PC-3 (cell line): ENCODE measurements around the gene TSHZ2. TPM values are rescaled to one million over a fixed set of nuclear protein-coding genes. Genes with fewer than 3 reads are reported as not detected.

Source experiments
- ATAC-seq: fragments of 200-7000 bp; cut with Tn5 transposase; 2 replicates; pipeline ENCODE4 v1.9.1; 2020; ENCODE audit warnings: mild to moderate bottlenecking, moderate library complexity
- BruUV-seq: library from RNA; stranded (reverse); fragments of 400-500 nt; replicated peaks from 2 replicates; lab custom pipeline; 2021; lab: Mats Ljungman, UMichigan
- CTCF ChIA-PET: fragments of 300-600 bp; sonication (Branson Sonifier 250); formaldehyde crosslinking; loops from one replicate; lab custom pipeline; 2022; ENCODE audit warnings: antibody characterized with exemption; lab: Charles Lee
- POLR2A ChIA-PET: fragments of 300-600 bp; sonication (Branson Sonifier 250); formaldehyde crosslinking; loops from one replicate; lab custom pipeline; 2022; ENCODE audit warnings: antibody characterized with exemption; ENCODE audit not compliant: unreplicated experiment; lab: Charles Lee
- DNase-seq: peaks from one replicate; pipeline ENCODE4 v3.0.0-alpha.2; 2015
- H2AFZ ChIP-seq: fragments of 300-600 bp; sonication (generic); 2 replicates; pipeline ENCODE4 v1.6.0; 2016; ENCODE audit warnings: antibody characterized with exemption, low read length
- H3F3A ChIP-seq: fragments of 300-600 bp; sonication (generic); one replicate; pipeline ENCODE4 v1.6.0; 2017; ENCODE audit warnings: antibody characterized with exemption, low read length, control low read depth, mild to moderate bottlenecking; ENCODE audit not compliant: unreplicated experiment
- H3K27ac ChIP-seq: fragments of 300-600 bp; sonication (generic); 2 replicates; pipeline ENCODE4 v1.5.1; 2016; ENCODE audit warnings: mild to moderate bottlenecking, low read length
- H3K27me3 ChIP-seq: fragments of 300-600 bp; sonication (generic); 2 replicates; pipeline ENCODE4 v1.6.1; 2016; ENCODE audit warnings: low read length, mixed read lengths
- H3K36me3 ChIP-seq: fragments of 300-600 bp; sonication (generic); 2 replicates; pipeline ENCODE4 v1.6.1; 2016; ENCODE audit warnings: low read depth, mixed run types, low read length, mixed read lengths
- H3K4me1 ChIP-seq: fragments of 300-600 bp; sonication (generic); 2 replicates; pipeline ENCODE4 v1.5.1; 2016; ENCODE audit warnings: low read length; ENCODE audit not compliant: insufficient read depth
- H3K4me2 ChIP-seq: fragments of 300-600 bp; sonication (generic); 2 replicates; pipeline ENCODE4 v1.6.0; 2016; ENCODE audit warnings: low read length
- H3K4me3 ChIP-seq: fragments of 300-600 bp; sonication (generic); 2 replicates; pipeline ENCODE4 v1.5.1; 2016; ENCODE audit warnings: mild to moderate bottlenecking, low read length, mixed read lengths
- H3K79me2 ChIP-seq: fragments of 300-600 bp; sonication (generic); 2 replicates; pipeline ENCODE4 v1.6.1; 2017; ENCODE audit warnings: low read length, mixed read lengths
- H3K9ac ChIP-seq: fragments of 300-600 bp; sonication (generic); 2 replicates; pipeline ENCODE4 v1.6.0; 2016; ENCODE audit warnings: mild to moderate bottlenecking, low read length
- H3K9me2 ChIP-seq: fragments of 300-600 bp; sonication (generic); replicated peaks from 2 replicates; pipeline ENCODE4 v1.6.1; 2016; ENCODE audit warnings: mixed run types, low read length, mixed read lengths
- H3K9me3 ChIP-seq: fragments of 300-600 bp; sonication (generic); 2 replicates; pipeline ENCODE4 v1.6.1; 2016; ENCODE audit warnings: low read length, mixed read lengths
- H4K20me1 ChIP-seq: fragments of 300-600 bp; sonication (generic); 2 replicates; pipeline ENCODE4 v1.6.1; 2016; ENCODE audit warnings: low read length, mixed read lengths
- CTCF ChIP-seq: fragments of 300-600 bp; sonication (generic); conservative IDR thresholded peaks from 2 replicates; pipeline ENCODE4 v1.5.1; 2017; ENCODE audit warnings: antibody characterized with exemption, low read depth, mild to moderate bottlenecking, low read length
- EZH2 ChIP-seq: fragments of 300-600 bp; sonication (generic); IDR thresholded peaks from one replicate; pipeline ENCODE4 v1.6.1; 2017; ENCODE audit warnings: antibody characterized with exemption, mild to moderate bottlenecking, low read length; ENCODE audit not compliant: unreplicated experiment
- EZH2phosphoT487 ChIP-seq: fragments of 300-600 bp; sonication (generic); IDR thresholded peaks from 2 replicates; pipeline ENCODE4 v1.6.1; 2018; ENCODE audit warnings: mild to moderate bottlenecking, antibody characterized with exemption, low read length, borderline replicate concordance
- intact Hi-C: fragments of 100-400 bp; cut with micrococcal nuclease; formaldehyde crosslinking; loops from 2 replicates; pipeline ENCODE4 v1.9.0; 2023
- total RNA-seq: library from RNA; depleted of rRNA; stranded (reverse); fragments of >200 nt; gene quantifications from 2 replicates; pipeline ENCODE4 v1.2.3, GENCODE V29; 2014

Gene TSHZ2
- total RNA-seq, 1 experiment from 2014 or later: not detected

DNA sequence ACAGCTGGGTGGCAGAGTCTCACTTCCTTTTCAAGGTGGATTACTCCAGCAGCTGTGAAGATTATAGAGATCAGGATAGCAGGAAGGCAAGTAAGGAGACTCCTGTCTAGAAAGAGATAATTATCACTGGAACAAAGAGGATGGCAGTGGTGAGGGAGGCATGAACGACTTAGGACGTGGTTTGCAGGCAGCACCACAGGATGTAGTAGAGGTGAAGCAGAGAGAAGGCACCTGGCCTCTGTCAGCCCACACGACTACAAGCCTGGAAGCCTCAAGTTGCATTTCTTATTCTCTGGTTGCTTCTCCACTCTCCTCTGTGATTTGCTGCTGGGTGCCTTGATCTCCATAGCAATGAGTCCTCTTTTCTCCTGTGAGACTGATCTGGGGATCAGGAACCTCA is 62.7 kb downstream of the TSHZ2 start:
- BruUV-seq: no TSS peak
- no peak overlapping the region for H3K4me2 ChIP-seq
- CTCF ChIA-PET: no interaction called here
- H3K9me3 ChIP-seq: no peaks in the 10 kb centered on the region
- no peak overlapping the region for H3K4me3 ChIP-seq
- H3K27me3 ChIP-seq: peaks cover 44% of the 10 kb centered on the region
- ATAC-seq (no peak), DNase-seq (no peak)
- intact Hi-C loops: no loop called here
- no peak overlapping the region for H2AFZ ChIP-seq
- H3K79me2 ChIP-seq: no peaks in the 10 kb centered on the region
- no peaks in the 10 kb centered on the region for H3K4me1 ChIP-seq
- POLR2A ChIA-PET: no interaction called here
- TF ChIP-seq EZH2: no peak
- no peak for TF ChIP-seq EZH2phosphoT487
- no peak for TF ChIP-seq CTCF
- H4K20me1 ChIP-seq: no peaks in the 10 kb centered on the region
- no peaks in the 10 kb centered on the region for H3K36me3 ChIP-seq
- H3K27ac ChIP-seq: no peak overlapping the region
- H3F3A ChIP-seq: no peaks in the 10 kb centered on the region
- no peaks in the 10 kb centered on the region for H3K9me2 ChIP-seq
- no peak overlapping the region for H3K9ac ChIP-seq

DNA sequence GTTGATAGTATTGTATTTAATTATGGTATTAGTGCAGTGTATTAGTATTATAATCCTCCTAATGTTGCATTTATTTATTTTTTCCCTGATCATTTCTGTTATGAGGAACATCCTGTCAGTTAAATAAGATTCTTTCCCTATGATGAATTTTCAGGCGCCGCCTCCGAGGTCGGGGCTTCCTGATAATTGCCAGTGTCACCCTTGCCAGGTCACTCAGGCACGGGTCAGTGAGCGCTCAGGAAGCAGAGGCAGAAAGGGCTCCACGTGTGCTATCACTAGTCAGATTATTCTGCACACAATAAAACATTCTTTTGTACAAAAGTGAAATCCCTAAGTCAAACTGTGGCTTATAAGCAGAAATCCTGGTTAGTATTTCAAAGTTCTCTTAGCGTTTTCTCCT is 64.8 kb downstream of the TSHZ2 start:
- H3K36me3 ChIP-seq: no peaks in the 10 kb centered on the region
- H3K9me3 ChIP-seq: no peaks in the 10 kb centered on the region
- no peak overlapping the region for H2AFZ ChIP-seq
- no peaks in the 10 kb centered on the region for H3K79me2 ChIP-seq
- ChIA-PET POLR2A (no interaction called here), CTCF (no interaction called here)
- no peaks in the 10 kb centered on the region for H4K20me1 ChIP-seq
- ATAC-seq: no peak
- no peak overlapping the region for H3K4me3 ChIP-seq
- TF ChIP-seq EZH2 (no peak), CTCF (no peak), EZH2phosphoT487 (no peak)
- peaks cover 28% of the 10 kb centered on the region for H3K27me3 ChIP-seq
- H3F3A ChIP-seq: no peaks in the 10 kb centered on the region
- intact Hi-C loops: no loop called here
- no peak overlapping the region for H3K9ac ChIP-seq
- no peaks in the 10 kb centered on the region for H3K9me2 ChIP-seq
- H3K4me1 ChIP-seq: no peaks in the 10 kb centered on the region
- DNase-seq: no peak
- no peak overlapping the region for H3K27ac ChIP-seq
- no peak overlapping the region for H3K4me2 ChIP-seq
- BruUV-seq: no TSS peak

DNA sequence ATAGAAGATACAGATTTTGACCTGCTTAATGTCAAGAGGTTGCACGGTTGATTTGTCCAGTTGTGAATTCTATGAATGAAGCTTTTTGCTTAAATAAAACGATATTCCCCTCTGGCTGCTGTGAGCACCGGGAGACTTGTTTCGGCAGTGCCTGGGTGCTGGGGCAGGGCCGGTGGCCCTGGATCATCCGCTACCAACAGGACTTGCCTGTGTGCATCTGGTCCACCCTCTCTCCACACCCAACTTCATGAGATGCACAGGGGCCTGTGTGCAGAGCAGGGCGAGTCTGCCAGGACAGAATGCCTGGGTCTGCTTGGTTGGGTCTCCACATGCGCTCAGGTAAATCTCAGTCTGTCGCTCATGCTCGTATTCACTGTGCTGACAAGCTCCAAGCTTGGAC is 65.5 kb downstream of the TSHZ2 start:
- Histone ChIP-seq H3K27ac (no peak overlapping the region), H2AFZ (no peak overlapping the region), H3K79me2 (no peaks in the 10 kb centered on the region), H3K4me2 (no peak overlapping the region), H3K9me2 (no peaks in the 10 kb centered on the region), H3F3A (no peaks in the 10 kb centered on the region), H3K9ac (no peak overlapping the region), H4K20me1 (no peaks in the 10 kb centered on the region), H3K27me3 (peaks cover 24% of the 10 kb centered on the region), H3K36me3 (no peaks in the 10 kb centered on the region), H3K4me1 (no peaks in the 10 kb centered on the region), H3K9me3 (no peaks in the 10 kb centered on the region), H3K4me3 (no peak overlapping the region)
- no peak for ATAC-seq
- CTCF ChIA-PET: no interaction called here
- TF ChIP-seq EZH2phosphoT487: no peak
- no peak for TF ChIP-seq EZH2
- TF ChIP-seq CTCF: no peak
- no TSS peak for BruUV-seq
- DNase-seq: no peak
- POLR2A ChIA-PET: no interaction called here
- intact Hi-C loops: no loop called here
